NCI-H2029 treated with DMSO at 0.1 percent for 48 hours (cell line): ENCODE results near the gene CCDC6.
"Not testable (repeated sequence)": the region's sequence is repeated elsewhere in the genome, so short reads cannot be mapped to it uniquely, and the experiment has no call there.

Source experiments
- DNase-seq: peaks from one replicate; lab custom pipeline; 2025; lab: John Stamatoyannopoulos, UW

CCDC6 gene

GRCh38 chr10:59906417-59907202 is at the start of gene CCDC6:
CCDC6 (minus strand) TSS chr10:59906556; CDS start chr10:59906424, 132 bp downstream.
- DNase-seq = peak; percentile 66

GRCh38 chr10:59954296-59954695 is 47.9 kb upstream of the CCDC6 start:
- no peak for DNase-seq

DNA sequence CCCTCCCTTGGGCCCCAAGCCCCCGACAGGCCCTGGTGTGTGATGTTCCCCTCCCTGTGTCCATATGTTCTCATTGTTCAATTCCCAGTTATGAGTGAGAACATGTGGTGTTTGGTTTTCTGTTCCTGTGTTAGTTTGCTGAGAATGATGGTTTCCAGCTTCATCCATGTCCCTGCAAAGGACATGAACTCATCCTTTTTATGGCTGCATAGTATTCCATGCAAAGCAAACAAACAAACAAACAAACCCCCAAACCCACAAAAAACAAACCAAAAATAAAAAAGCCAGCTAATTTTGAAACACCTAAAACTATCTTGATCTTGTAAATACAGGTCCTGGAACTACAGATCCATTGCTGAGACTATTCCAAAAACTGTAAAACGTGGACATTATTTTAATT is 47.4 kb upstream of the CCDC6 start:
- not testable (repeated sequence) for DNase-seq

DNA sequence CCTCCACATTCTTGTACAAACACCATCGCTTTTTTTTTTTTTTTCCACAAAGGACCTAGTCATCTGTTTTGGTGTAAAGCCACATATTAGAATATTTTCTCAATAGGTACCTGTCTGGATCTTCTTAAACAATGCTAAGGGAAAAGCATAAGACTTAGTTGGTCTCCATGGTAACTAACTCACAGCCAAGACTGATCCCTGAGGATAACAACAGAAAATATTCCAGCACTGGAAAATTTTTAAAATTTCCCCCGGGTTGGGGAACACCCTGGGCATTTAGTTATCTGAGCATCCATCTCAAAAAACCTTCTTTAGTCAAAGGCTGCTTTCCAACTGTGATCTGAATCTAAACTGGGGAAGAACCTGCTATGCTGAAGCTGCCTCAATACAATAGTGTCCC is 43.7 kb upstream of the CCDC6 start:
- no peak for DNase-seq

DNA sequence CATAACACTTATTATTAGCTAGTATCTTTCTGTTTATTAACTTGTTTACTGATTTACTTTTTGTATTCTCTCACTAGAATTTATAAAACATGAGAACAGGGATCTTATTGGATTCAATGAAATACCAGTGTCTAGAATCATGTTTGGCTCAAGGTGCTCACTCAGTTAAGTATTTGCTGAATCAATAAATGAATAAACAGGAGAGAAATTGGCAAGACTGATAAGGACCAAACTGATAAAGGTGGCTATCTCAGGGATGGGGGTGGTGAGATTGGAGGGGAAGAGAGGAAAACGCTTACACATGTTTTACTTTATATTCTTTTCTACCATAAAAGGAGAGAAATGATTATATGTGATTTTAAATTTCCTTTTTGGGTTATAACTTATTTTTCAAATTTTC is 43.3 kb upstream of the CCDC6 start:
- DNase-seq = no peak

GRCh38 chr10:59945991-59946390 is 39.6 kb upstream of the CCDC6 start:
- DNase-seq = no peak

DNA sequence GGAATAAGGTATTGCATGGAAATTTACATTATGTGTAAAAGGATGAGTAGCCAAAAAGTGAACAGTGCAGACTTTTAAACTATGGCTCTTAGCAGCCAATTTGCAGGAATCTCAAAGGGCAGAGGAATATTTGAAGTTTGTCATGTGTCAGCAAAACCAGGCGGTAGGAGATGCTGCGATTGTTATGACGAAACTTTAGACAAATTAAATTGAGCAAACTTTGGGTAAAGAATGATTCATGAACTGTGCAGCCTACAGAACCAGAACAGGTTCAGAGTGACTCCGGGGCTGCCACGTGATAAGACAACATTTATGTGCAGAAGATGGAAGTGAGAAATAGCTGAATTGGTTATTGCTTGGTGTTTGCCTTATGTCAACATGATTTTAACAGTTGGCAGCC is 39.2 kb upstream of the CCDC6 start:
- no peak for DNase-seq

DNA sequence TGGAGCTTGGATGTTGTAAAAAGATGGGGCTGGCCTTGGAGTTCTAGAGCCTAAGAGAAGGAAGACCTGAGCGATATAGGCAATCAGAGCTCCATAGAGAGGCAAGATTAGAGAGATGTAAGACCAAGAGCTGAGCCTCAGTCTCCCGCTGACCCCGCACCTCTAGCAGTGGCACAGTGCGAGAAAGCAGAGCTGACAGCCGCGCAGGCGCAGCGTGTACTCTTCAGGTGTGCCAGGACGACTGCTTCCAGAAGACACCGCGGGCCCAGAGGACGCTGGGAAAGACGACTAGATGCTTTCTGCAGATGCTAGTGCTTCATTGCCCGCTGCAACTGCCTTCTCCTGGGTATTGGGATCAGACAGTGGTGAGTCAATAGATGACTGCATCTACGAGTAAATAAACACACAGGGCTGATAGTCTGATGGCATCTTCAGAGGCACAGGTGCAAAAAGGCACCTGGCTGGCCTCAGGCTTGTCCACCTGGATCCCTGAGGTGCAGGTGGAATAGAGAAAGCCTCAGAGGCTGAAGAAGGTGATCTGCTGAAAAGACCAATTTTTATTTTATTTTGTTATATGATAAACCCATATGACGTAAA is 38.1 kb upstream of the CCDC6 start:
- DNase-seq = no peak

DNA sequence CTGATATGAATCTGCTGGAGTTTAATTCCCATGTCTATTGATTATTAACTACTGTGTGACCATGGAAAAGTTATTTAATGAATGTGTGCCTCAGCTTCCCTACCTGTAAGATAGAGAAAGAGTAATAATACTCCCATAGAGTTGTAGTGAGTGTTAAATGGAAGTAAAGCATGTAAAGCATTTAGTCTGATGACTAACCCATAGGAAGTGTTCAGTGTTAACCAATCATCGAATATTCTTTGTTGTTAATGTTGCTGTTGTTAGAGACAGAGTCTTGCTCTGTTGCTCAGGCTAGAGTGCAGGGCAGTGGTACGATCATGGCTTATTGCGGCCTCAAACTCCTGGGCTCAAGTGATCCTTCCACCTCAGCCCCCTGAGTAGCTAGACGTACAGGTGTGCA is 36.2 kb upstream of the CCDC6 start:
- no peak for DNase-seq

- no peak for DNase-seq
These were observed 31.4 kb upstream of the CCDC6 start for GRCh38 chr10:59937720-59938119.

- no peak for DNase-seq
These were observed 28.3 kb upstream of the CCDC6 start for GRCh38 chr10:59934701-59935100.

GRCh38 chr10:59930788-59931521 is 24.6 kb upstream of the CCDC6 start:
- DNase-seq = not testable (repeated sequence)

- no peak for DNase-seq
These were observed 19.7 kb upstream of the CCDC6 start for GRCh38 chr10:59926086-59926485.

DNA sequence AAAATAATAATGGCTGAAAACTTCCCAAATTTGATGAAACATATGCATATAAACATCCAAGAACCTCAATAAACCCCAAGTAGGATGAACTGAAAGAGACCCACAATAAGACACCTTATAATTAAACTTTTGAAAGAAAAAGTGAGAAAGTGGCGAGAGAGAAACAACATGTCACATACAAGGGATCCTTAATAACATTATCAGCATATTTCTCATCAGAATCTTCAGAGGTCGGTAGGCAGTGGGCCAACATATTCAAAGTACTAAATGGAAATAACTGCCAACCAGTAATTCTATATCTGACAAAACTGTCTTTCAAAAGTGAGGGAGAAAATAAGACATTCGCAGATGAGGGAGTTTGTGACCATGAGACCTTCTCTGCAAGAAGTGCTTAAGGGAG is 16.6 kb upstream of the CCDC6 start:
- no peak for DNase-seq

DNA sequence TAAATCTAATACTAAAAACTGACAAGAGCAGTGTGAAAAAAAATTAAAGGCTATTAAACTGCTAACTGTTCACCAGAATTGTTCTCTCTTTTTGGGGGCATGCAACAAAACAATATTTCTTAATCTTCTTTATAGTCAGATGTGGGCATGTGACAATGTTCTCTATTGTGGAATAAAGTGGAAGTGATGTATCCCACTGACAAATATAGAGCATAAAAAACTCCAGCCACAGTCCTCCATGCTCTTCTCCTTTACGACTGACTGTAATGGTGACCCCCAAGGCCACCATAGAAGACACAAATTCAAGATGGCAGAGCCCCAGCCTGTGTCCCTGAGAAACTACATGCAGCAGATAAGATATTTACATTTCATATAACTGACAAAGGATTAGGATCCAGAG is 11.6 kb upstream of the CCDC6 start:
- DNase-seq = no peak

GRCh38 chr10:59913547-59914237 is 7.3 kb upstream of the CCDC6 start:
- DNase-seq = no peak

DNA sequence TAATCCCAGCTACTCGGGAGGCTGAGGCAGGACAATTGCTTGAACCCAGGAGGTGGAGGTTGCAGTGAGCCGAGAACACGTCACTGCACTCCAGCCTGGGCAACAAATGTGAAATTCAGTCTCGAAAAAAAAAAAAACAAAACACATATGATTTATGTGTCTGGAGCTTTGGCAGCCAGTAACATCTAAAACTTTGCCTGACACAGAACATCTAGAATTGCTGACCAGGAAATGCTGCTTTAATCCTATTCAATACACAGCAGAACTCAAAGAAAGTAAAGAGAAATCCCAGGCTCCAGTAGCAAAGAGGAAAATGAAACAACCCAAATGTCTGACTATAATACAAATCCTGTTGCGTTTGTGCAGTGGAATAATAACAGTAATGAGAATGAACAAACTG is 4.5 kb upstream of the CCDC6 start:
- no peak for DNase-seq

DNA sequence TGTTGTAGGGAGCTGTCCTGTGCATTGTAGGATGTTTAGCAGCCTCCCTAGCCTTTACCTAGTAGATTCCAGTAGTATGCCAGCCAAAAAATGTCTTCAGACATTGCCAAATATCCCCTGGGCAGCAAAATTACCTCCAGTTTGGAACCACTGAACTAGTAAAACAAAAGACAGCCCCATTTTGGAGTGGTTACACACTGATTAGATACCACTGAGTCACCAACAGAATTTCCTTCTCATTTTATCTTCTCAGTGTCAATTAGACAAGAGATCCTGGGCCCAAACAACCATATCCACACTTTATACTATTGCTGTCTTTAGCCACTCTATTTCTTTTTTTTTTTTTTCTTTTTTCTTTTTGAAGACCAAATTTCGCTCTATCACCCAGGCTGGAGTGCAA is 3.5 kb upstream of the CCDC6 start:
- no peak for DNase-seq

DNA sequence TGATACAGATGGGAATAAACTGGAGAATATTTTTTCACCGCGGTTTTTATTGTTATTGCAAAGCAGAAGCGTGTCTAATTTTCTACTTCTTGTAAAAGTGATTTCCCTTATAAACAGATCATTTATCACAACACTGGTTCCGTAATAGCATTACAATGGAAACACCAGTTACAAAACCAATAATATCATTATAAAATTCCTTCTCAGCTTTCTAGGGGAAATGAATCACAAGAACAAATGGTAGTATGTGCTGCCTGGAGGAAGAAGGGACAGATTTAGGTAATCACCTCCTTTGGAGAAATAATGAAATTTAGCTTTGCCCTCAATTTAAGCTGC is 2.4 kb upstream of the CCDC6 start:
- DNase-seq = no peak

DNA sequence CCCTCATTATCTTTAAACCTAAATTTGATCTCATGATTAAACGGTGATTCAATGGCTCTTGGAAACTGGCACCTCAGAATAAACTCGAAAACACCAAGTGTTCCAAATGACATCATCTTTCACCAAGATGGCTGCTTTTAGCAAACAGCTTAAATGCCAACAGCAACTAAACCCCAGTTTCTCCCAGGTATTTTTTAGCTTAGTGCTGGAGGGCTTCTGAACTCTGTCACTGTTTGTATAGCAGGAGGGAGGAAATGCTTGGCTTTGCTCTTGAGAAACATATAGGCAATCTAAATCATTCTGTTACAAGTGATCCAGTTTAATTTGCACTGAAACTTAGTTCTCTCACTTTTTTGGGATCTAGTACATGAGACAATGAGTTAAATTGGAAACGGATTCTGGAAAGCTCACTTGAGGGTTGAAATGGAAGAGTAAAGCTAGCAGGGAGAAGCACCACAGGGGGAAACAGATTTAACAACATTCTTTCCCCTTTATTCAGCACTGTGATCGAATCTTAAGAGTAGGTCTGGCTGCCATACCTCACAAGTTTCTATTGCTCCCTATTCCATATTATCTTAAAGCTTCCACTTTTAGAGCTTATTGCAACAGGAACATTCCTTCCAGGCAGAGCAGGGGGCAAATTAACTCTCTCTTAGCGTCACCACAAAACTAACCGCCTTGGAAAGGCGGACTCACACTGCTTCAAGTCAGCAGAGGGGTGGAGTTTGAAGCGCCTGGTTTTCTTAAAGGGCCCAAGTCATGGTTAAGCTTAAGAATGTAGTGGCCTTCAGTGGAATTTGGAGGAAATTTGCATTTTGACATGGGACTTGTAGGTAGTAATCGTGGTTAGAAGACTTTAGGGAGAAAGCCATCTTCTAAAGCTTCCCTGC is 1.8 kb upstream of the CCDC6 start:
- no peak for DNase-seq

DNA sequence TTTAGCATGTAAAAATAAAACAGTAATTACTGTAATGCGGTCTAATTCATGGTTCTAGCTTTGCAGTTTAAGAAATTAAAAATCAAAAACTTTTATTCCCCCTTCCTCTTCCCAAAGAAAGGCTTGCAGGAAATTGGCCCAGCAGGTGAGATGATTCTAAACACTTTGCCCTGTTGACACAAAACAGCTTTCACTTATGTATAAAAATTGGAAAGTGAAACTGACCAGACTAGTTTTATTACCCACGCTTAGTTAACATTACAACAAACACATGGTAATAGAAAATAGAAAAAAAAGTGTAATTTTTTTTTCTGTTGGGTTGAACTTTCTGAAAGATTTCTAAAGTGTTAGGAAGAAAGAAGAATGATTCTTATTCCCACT is 1.2 kb upstream of the CCDC6 start:
- DNase-seq = no peak
